DOHH2 (cell line): ENCODE data around the gene QRFP.

Experiments
- H3F3A ChIP-seq: fragments of 200-600 bp; sonication (generic), shearing (Covaris generic); 2 replicates; pipeline ENCODE4 v1.6.0; 2016; ENCODE audit warnings: antibody characterized with exemption, mild to moderate bottlenecking; ENCODE audit not compliant: control insufficient read depth, insufficient read depth
- H3K27ac ChIP-seq: fragments of 200-600 bp; sonication (generic); 2 replicates; pipeline ENCODE4 v1.5.1; 2014; ENCODE audit warnings: low read depth, mild to moderate bottlenecking, low read length, moderate library complexity
- H3K27me3 ChIP-seq: fragments of 200-600 bp; sonication (generic); 2 replicates; pipeline ENCODE4 v1.6.1; 2014; ENCODE audit warnings: mild to moderate bottlenecking, low read length, mixed read lengths; ENCODE audit not compliant: control insufficient read depth
- H3K36me3 ChIP-seq: fragments of 200-600 bp; sonication (generic); 2 replicates; pipeline ENCODE4 v1.6.1; 2014; ENCODE audit warnings: mild to moderate bottlenecking, low read length, moderate library complexity, mixed read lengths; ENCODE audit not compliant: control insufficient read depth
- H3K4me1 ChIP-seq: fragments of 200-600 bp; sonication (generic); 2 replicates; pipeline ENCODE4 v1.6.1; 2014; ENCODE audit warnings: mild to moderate bottlenecking, low read length, mixed read lengths; ENCODE audit not compliant: control insufficient read depth
- H3K4me2 ChIP-seq: fragments of 200-600 bp; sonication (generic); 2 replicates; pipeline ENCODE4 v1.6.0; 2014; ENCODE audit warnings: mild to moderate bottlenecking, low read length, moderate library complexity
- H3K4me3 ChIP-seq: fragments of 200-600 bp; sonication (generic); 2 replicates; pipeline ENCODE4 v1.5.1; 2014; ENCODE audit warnings: mild to moderate bottlenecking, low read length, mixed read lengths
- H3K79me2 ChIP-seq: fragments of 200-600 bp; sonication (generic); 2 replicates; pipeline ENCODE4 v1.6.1; 2014; ENCODE audit warnings: mild to moderate bottlenecking, low read length, mixed read lengths; ENCODE audit not compliant: control insufficient read depth
- H3K9me2 ChIP-seq: fragments of 200-600 bp; sonication (generic); replicated peaks from 2 replicates; pipeline ENCODE4 v1.6.1; 2014; ENCODE audit warnings: mild to moderate bottlenecking, low read length, mixed read lengths; ENCODE audit not compliant: control insufficient read depth
- H3K9me3 ChIP-seq: fragments of 200-600 bp; sonication (generic); 2 replicates; pipeline ENCODE4 v1.6.1; 2014; ENCODE audit warnings: antibody characterized with exemption, low read length, mixed read lengths; ENCODE audit not compliant: control insufficient read depth, insufficient read depth
- H4K20me1 ChIP-seq: fragments of 200-600 bp; sonication (generic); 2 replicates; pipeline ENCODE4 v1.6.0; 2014; ENCODE audit warnings: low read depth, mild to moderate bottlenecking, antibody characterized with exemption, low read length, moderate library complexity; ENCODE audit not compliant: control insufficient read depth, insufficient read depth
- CTCF ChIP-seq: fragments of 200-600 bp; sonication (generic); IDR thresholded peaks from one replicate; pipeline ENCODE4 v1.5.1; 2014; ENCODE audit warnings: antibody characterized with exemption, mild to moderate bottlenecking, low read depth, low read length; ENCODE audit not compliant: poor library complexity, severe bottlenecking
- EZH2phosphoT487 ChIP-seq: fragments of 200-600 bp; sonication (generic); IDR thresholded peaks from 2 replicates; pipeline ENCODE4 v1.6.1; 2017; ENCODE audit warnings: borderline replicate concordance, mild to moderate bottlenecking, antibody characterized with exemption, low read length, moderate library complexity, mixed read lengths

The QRFP gene

GRCh38 chr9:130938652-130939404 lies 42.2 kb upstream of the QRFP start, which contains the start of gene FIBCD1:
Gene FIBCD1, minus strand, starts transcription at chr9:130939247. Its CDS starts 640 bp downstream, at chr9:130938607.
- Histone ChIP-seq H3K27me3 (peaks cover 42% of the 10 kb centered on the region), H3K9me3 (no peaks in the 10 kb centered on the region), H3K36me3 (no peaks in the 10 kb centered on the region), H3F3A (no peaks in the 10 kb centered on the region), H3K4me3 (no peak within 1 kb of the TSS), H4K20me1 (no peaks in the 10 kb centered on the region), H3K27ac (no peak within 1 kb of the TSS), H3K4me2 (peak within 1 kb of the TSS; percentile 23; the same call in 1 of the 2 replicates), H3K4me1 (no peaks in the 10 kb centered on the region), H3K79me2 (no peaks in the 10 kb centered on the region), H3K9me2 (no peaks in the 10 kb centered on the region)
- TF ChIP-seq EZH2phosphoT487 (0 out of 2 replicates have a peak, but pooled peaks have one; percentile 31), CTCF (peak; percentile 40)

GRCh38 chr9:130938184-130938651 lies 41.6 kb upstream of the QRFP start:
- TF ChIP-seq CTCF: no peak
- no peak for TF ChIP-seq EZH2phosphoT487
- no peaks in the 10 kb centered on the region for H3K9me3 ChIP-seq
- H3K4me1 ChIP-seq: peaks cover under 1% of the 10 kb centered on the region; the same call in 1 of the 2 replicates
- H3K27me3 ChIP-seq: peaks cover 42% of the 10 kb centered on the region
- H3K4me3 ChIP-seq: no peak overlapping the region
- H3K36me3 ChIP-seq: no peaks in the 10 kb centered on the region
- H3K27ac ChIP-seq: no peak overlapping the region
- no peaks in the 10 kb centered on the region for H4K20me1 ChIP-seq
- no peaks in the 10 kb centered on the region for H3K79me2 ChIP-seq
- H3K9me2 ChIP-seq: no peaks in the 10 kb centered on the region
- H3F3A ChIP-seq: no peaks in the 10 kb centered on the region
- no peak overlapping the region for H3K4me2 ChIP-seq

GRCh38 chr9:130937146-130938076 lies 40.8 kb upstream of the QRFP start:
- Histone ChIP-seq H3K79me2 (no peaks in the 10 kb centered on the region), H3K36me3 (no peaks in the 10 kb centered on the region), H3F3A (no peaks in the 10 kb centered on the region), H3K27me3 (peaks cover 47% of the 10 kb centered on the region), H4K20me1 (no peaks in the 10 kb centered on the region), H3K9me3 (no peaks in the 10 kb centered on the region), H3K4me1 (peaks cover 8% of the 10 kb centered on the region), H3K27ac (no peak overlapping the region), H3K9me2 (no peaks in the 10 kb centered on the region), H3K4me3 (no peak overlapping the region), H3K4me2 (no peak overlapping the region)
- TF ChIP-seq CTCF: no peak
- TF ChIP-seq EZH2phosphoT487: no peak
